NCI-H1092 (cell line): ENCODE results near the gene SNTB2.
"Not testable (repeated sequence)": the region's sequence is repeated elsewhere in the genome, so short reads cannot be mapped to it uniquely, and the experiment has no call there.

Experiments used
- DNase-seq: peaks from one replicate; lab custom pipeline; 2025; lab: John Stamatoyannopoulos, UW

The SNTB2 gene

GRCh38 chr16:69236319-69236718, 49.4 kb downstream of the SNTB2 start:
- DNase-seq, result no peak

- DNase-seq, result no peak
Observed at GRCh38 chr16:69237296-69237695, 50.3 kb downstream of the SNTB2 start.

GRCh38 chr16:69239851-69240250, 52.9 kb downstream of the SNTB2 start:
- no peak for DNase-seq

GRCh38 chr16:69240331-69240730, 53.4 kb downstream of the SNTB2 start:
- DNase-seq, result no peak

- DNase-seq, result no peak
Observed at GRCh38 chr16:69241926-69242325, 55.0 kb downstream of the SNTB2 start.

GRCh38 chr16:69243479-69243878, 56.5 kb downstream of the SNTB2 start:
- no peak for DNase-seq

- DNase-seq, result no peak
Observed at GRCh38 chr16:69244336-69244735, 57.4 kb downstream of the SNTB2 start.

- DNase-seq, result no peak
Observed at GRCh38 chr16:69250081-69250480, 63.1 kb downstream of the SNTB2 start.

- DNase-seq, result no peak
Observed at GRCh38 chr16:69253870-69254341, 66.9 kb downstream of the SNTB2 start.

GRCh38 chr16:69259428-69259764, 72.4 kb downstream of the SNTB2 start:
- DNase-seq, result not testable (repeated sequence)

- no peak for DNase-seq
Observed at GRCh38 chr16:69260019-69260418, 73.1 kb downstream of the SNTB2 start.

- no peak for DNase-seq
Observed at GRCh38 chr16:69260506-69260905, 73.5 kb downstream of the SNTB2 start.

- no peak for DNase-seq
Observed at GRCh38 chr16:69266334-69267063, 79.5 kb downstream of the SNTB2 start.

- no peak for DNase-seq
Observed at GRCh38 chr16:69267633-69268032, 80.7 kb downstream of the SNTB2 start.

- no peak for DNase-seq
Observed at GRCh38 chr16:69270395-69270794, 83.4 kb downstream of the SNTB2 start.

- no peak for DNase-seq
Observed at GRCh38 chr16:69270831-69271230, 83.9 kb downstream of the SNTB2 start.

GRCh38 chr16:69273009-69273408, 86.0 kb downstream of the SNTB2 start:
- no peak for DNase-seq

- DNase-seq, result no peak
Observed at GRCh38 chr16:69274699-69275235, 87.8 kb downstream of the SNTB2 start.

- no peak for DNase-seq
Observed at GRCh38 chr16:69276148-69277115, 89.5 kb downstream of the SNTB2 start.

- no peak for DNase-seq
Observed at GRCh38 chr16:69277413-69277812, 90.4 kb downstream of the SNTB2 start.

- DNase-seq, result no peak
Observed at GRCh38 chr16:69283851-69284250, 96.9 kb downstream of the SNTB2 start.

- no peak for DNase-seq
Observed at GRCh38 chr16:69285240-69285639, 98.3 kb downstream of the SNTB2 start.
